ENCODE data around the gene DLX5.
"Not testable (repeated sequence)": the region's sequence is repeated elsewhere in the genome, so short reads cannot be mapped to it uniquely, and the experiment has no call there.

The DLX5 gene

GRCh38 chr7:97024209-97025129, at the start of gene DLX5:
DLX5 (minus strand) TSS chr7:97024831; CDS start chr7:97024623, 208 bp downstream.
- no peak for DNase-seq (ENCODE audit: low spot score)

GRCh38 chr7:97072025-97072424, 47.4 kb upstream of the DLX5 start:
- DNase-seq (ENCODE audit: low spot score) = not testable (repeated sequence)

GRCh38 chr7:97064972-97065587, 40.4 kb upstream of the DLX5 start:
- no peak for DNase-seq (ENCODE audit: low spot score)

GRCh38 chr7:97064020-97064419, 39.4 kb upstream of the DLX5 start:
- DNase-seq (ENCODE audit: low spot score) = no peak

GRCh38 chr7:97043281-97043680, 18.6 kb upstream of the DLX5 start:
- DNase-seq (ENCODE audit: low spot score) = no peak

GRCh38 chr7:97039374-97040065, 14.9 kb upstream of the DLX5 start:
- no peak for DNase-seq (ENCODE audit: low spot score)

- not testable (repeated sequence) for DNase-seq (ENCODE audit: low spot score)
Observed at GRCh38 chr7:97034213-97034852, 9.7 kb upstream of the DLX5 start.

GRCh38 chr7:97027427-97028234, 3.0 kb upstream of the DLX5 start:
- DNase-seq (ENCODE audit: low spot score) = no peak

GRCh38 chr7:97026715-97027426, 2.2 kb upstream of the DLX5 start:
- no peak for DNase-seq (ENCODE audit: low spot score)

- no peak for DNase-seq (ENCODE audit: low spot score)
Observed at GRCh38 chr7:97025983-97026714, 1.5 kb upstream of the DLX5 start.

GRCh38 chr7:97025130-97025499, 484 bp upstream of the DLX5 start:
- no peak for DNase-seq (ENCODE audit: low spot score)

GRCh38 chr7:97022491-97023306, 1.9 kb downstream of the DLX5 start:
- DNase-seq (ENCODE audit: low spot score) = no peak

- DNase-seq (ENCODE audit: low spot score) = no peak
Observed at GRCh38 chr7:97021747-97022490, 2.7 kb downstream of the DLX5 start.

GRCh38 chr7:97020996-97021746, 3.5 kb downstream of the DLX5 start:
- no peak for DNase-seq (ENCODE audit: low spot score)

GRCh38 chr7:97020601-97020995, 4.0 kb downstream of the DLX5 start:
- DNase-seq (ENCODE audit: low spot score) = no peak

- no peak for DNase-seq (ENCODE audit: low spot score)
Observed at GRCh38 chr7:97019710-97020225, 4.9 kb downstream of the DLX5 start.

GRCh38 chr7:97018791-97019531, 5.7 kb downstream of the DLX5 start:
- DNase-seq (ENCODE audit: low spot score) = no peak

Data from left forelimb (tissue), 1 donor.